SJSA1 (cell line): ENCODE data around the gene ARHGAP5. TPM values are rescaled to one million over a fixed set of nuclear protein-coding genes. Genes with fewer than 3 reads are reported as not detected.

Experiments used
- DNase-seq, 2 experiments: peaks; one replicate each; pipeline ENCODE4 v3.0.0-alpha.2; 2015 to 2020; ENCODE audit warnings: low spot score in 2 of 2, low read depth in 1 of 2
- H3K27ac ChIP-seq: fragments of 250-450 bp; sonication (Bioruptor Pico); 2 replicates; pipeline ENCODE4 v1.5.1; 2020; ENCODE audit warnings: mild to moderate bottlenecking, moderate library complexity
- H3K27me3 ChIP-seq: fragments of 250-450 bp; sonication (Bioruptor Pico); replicated peaks from 2 replicates; pipeline ENCODE4 v1.5.1; 2020; ENCODE audit warnings: mild to moderate bottlenecking, moderate library complexity
- H3K36me3 ChIP-seq: fragments of 250-450 bp; sonication (Bioruptor Pico); 2 replicates; pipeline ENCODE4 v1.5.1; 2020; ENCODE audit warnings: mild to moderate bottlenecking
- H3K4me1 ChIP-seq: fragments of 250-450 bp; sonication (Bioruptor Pico); replicated peaks from 2 replicates; pipeline ENCODE4 v1.6.1; 2021; ENCODE audit warnings: mild to moderate bottlenecking
- H3K4me3 ChIP-seq: fragments of 250-450 bp; sonication (Bioruptor Pico); 2 replicates; pipeline ENCODE4 v1.5.1; 2020; ENCODE audit warnings: mild to moderate bottlenecking
- H3K9me3 ChIP-seq: fragments of 250-450 bp; sonication (Bioruptor Pico); replicated peaks from 2 replicates; pipeline ENCODE4 v1.5.1; 2020; ENCODE audit warnings: mild to moderate bottlenecking
- total RNA-seq: library from RNA; depleted of rRNA; stranded (reverse); fragments of >200 nt; shearing (Covaris generic); gene quantifications from 2 replicates; pipeline ENCODE4 v1.2.3, GENCODE V29; 2014

The ARHGAP5 gene
- total RNA-seq, 1 experiment from 2014 or later = 64.8 TPM

DNA sequence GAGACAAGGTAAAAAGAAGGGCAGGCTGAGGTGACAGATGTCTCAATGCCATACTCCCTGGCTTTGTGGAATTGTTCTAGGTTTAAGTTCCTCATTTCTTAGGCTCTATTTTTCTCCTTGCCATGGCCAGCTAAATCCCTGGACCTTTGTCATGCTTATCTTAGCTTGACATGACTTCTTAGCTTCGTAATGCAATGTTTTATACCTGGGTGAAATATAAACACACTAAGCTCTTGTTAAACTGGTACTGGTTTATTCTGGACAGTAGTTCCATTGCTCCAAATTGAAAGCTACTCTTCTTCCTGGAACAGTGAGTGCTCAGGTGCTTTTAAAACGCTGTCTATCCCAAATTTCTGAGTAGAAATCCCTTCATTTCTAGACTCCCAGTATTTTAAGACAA lies 17.4 kb upstream of the ARHGAP5 start:
- Histone ChIP-seq H3K9me3 (no peaks in the 10 kb centered on the region), H3K36me3 (no peaks in the 10 kb centered on the region)
- no peak for DNase-seq

DNA sequence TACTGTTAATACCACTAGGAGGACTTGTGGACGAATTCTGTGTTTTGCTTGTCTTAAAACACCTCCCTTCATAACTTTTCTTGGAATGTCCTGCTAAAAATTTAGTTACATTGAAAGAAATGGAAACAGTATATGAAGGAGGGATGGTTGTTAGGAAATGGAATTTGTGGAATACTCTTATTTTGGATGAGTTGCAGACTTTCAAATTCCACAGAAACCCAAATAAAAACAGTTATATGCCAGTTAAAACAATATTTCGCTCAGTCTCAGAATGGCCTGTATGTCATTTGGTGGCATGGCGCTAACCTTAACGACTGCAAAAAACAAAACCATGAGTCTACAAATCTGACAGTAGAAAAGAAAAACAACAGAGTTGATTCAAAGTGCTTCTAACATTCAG lies 12.2 kb upstream of the ARHGAP5 start:
- Histone ChIP-seq H3K9me3 (no peaks in the 10 kb centered on the region), H3K36me3 (no peaks in the 10 kb centered on the region), H3K4me3 (no peak overlapping the region), H3K4me1 (no peaks in the 10 kb centered on the region), H3K27me3 (no peaks in the 10 kb centered on the region; the same call in 1 of the 2 replicates), H3K27ac (no peak overlapping the region)
- DNase-seq = no peak

More for the DNA sequence above, 17.4 kb upstream of the ARHGAP5 start:
- Histone ChIP-seq H3K27ac (no peak overlapping the region), H3K27me3 (no peaks in the 10 kb centered on the region; the same call in 1 of the 2 replicates), H3K4me1 (no peaks in the 10 kb centered on the region), H3K4me3 (no peak overlapping the region)

DNA sequence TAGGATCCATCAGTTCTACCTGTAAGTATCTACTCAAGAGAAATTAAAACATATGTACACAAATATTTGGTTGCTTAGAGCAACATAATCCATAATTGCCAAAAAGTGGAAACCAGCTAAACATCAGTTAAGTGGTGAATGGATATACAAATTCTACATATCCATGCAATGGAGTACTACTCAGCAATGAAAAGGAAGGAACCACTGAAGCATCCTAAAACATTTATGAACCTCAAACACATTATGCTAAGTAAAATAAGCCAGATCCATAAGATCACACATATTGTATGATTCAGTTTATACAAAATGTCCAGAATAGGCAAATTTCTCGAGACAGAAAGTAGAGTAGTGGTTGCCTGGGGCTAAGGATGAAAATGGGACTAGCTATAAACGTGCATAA lies 8.4 kb upstream of the ARHGAP5 start:
- no peak for DNase-seq
- Histone ChIP-seq H3K36me3 (no peaks in the 10 kb centered on the region), H3K27me3 (no peaks in the 10 kb centered on the region), H3K9me3 (no peaks in the 10 kb centered on the region), H3K4me1 (peaks cover 1% of the 10 kb centered on the region), H3K27ac (no peak overlapping the region), H3K4me3 (no peak overlapping the region)

DNA sequence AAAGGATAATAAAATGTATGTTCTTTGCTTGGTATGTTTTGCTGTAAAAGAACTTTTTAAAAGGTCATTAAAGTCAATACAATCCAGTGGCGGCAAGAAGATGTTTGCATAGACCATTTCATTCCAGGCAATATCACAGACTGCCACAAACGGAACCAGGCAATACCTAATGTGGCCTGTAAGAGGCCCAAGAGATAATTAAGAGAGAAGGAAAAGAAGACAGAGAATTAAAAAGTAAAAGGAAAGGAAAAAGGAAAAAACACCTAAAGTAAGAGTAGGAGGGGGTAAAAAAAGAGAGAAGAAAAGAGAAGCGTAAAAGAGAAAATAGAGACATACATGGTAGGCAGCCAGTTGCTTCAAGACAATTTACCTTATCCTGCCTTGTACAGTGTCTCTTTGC lies 6.8 kb upstream of the ARHGAP5 start:
- no peaks in the 10 kb centered on the region for H3K27me3 ChIP-seq
- DNase-seq = no peak
- no peaks in the 10 kb centered on the region for H3K36me3 ChIP-seq
- H3K27ac ChIP-seq = no peak overlapping the region
- peaks cover 11% of the 10 kb centered on the region for H3K4me1 ChIP-seq
- no peak overlapping the region for H3K4me3 ChIP-seq
- no peaks in the 10 kb centered on the region for H3K9me3 ChIP-seq

DNA sequence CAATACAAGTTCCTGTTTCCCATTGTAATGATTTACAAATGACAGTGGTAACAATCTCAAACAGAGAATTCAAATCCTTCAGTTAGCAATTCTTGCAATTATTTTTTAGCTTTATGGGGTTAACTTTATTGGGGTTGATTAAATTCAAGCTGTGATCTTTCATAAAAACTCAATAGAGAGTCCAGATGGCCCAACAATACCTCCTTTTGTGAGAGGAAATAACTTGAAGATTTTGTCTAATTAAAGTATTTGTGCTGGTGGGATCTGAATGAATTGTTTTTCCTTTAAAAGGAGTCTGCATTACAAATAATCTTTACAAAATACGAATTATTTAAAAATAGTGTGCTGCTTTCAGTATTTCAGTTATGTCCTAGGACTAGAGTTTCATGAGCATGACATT lies 4.4 kb upstream of the ARHGAP5 start:
- H3K36me3 ChIP-seq = peaks cover 6% of the 10 kb centered on the region
- H3K4me1 ChIP-seq = peaks cover 11% of the 10 kb centered on the region
- DNase-seq = no peak
- no peak overlapping the region for H3K27ac ChIP-seq
- H3K9me3 ChIP-seq = no peaks in the 10 kb centered on the region
- no peaks in the 10 kb centered on the region for H3K27me3 ChIP-seq
- no peak overlapping the region for H3K4me3 ChIP-seq

DNA sequence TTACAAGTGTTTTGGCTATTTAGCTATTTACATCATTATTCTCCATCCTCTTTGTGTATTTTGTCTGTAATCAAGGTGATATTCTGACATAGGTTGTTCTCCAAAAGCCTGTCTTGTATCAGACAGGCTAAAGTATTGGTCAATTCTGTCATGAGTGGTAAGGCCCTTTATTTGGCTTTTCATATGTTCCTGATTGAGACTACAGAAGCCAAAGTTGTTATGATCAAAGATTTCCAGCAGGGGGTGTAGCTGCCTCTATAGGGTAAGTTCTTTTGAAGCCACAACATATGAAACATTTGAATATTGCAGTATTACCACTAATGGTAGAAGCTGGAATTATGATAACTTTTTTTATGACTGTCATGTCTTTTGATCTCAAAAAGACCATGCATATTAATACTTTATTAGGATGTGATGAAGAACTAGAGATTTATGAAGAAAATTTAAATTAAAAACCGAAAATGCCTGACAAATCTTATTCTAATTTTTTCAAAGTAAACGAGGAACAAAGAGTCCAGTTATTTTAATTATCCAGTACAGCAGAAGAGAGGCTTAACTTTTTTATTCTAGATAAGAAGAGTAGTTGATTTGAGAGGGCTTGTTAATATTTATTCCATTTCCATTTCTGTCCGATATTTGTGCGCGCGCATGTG lies 3.4 kb upstream of the ARHGAP5 start:
- Histone ChIP-seq H3K27me3 (no peaks in the 10 kb centered on the region), H3K4me1 (peaks cover 11% of the 10 kb centered on the region), H3K9me3 (no peaks in the 10 kb centered on the region), H3K4me3 (no peak overlapping the region), H3K36me3 (peaks cover 6% of the 10 kb centered on the region), H3K27ac (0 out of 2 replicates have a peak overlapping the region, but pooled peaks have one; percentile 88)
- DNase-seq = peak; percentile 50 to 58

DNA sequence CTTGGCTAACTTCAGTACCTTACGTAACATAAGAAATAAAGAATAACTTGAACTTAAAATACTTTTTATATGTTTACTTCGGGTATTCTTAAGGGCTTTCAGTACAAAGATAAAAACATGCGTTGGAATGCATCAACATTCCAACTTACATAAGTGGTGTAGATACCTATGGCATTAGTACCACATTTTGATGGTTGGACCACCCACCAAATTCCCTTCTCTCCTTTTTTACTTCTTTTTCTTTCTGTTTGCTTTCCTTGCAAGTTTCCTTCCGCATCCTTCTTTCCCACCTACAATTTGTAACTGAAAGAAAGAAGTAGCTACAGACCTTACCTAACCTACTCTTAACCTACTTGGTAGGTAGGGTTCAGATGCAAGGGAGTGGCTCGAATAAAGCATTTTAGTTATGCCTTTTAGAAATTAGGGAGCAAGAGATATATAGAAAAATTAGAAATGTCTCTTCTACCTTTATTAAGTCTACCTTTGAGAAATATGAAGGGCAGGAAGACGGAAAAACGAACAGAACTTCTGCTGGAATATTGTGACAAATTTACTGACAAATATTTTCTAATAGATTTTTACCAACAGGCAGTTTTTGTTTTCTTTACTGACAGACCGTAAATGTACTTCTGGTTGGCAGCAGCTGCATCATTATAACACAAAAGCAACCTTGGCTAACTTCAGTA lies 2.1 kb upstream of the ARHGAP5 start:
- peak overlapping the region; percentile 93 for H3K4me3 ChIP-seq

DNA sequence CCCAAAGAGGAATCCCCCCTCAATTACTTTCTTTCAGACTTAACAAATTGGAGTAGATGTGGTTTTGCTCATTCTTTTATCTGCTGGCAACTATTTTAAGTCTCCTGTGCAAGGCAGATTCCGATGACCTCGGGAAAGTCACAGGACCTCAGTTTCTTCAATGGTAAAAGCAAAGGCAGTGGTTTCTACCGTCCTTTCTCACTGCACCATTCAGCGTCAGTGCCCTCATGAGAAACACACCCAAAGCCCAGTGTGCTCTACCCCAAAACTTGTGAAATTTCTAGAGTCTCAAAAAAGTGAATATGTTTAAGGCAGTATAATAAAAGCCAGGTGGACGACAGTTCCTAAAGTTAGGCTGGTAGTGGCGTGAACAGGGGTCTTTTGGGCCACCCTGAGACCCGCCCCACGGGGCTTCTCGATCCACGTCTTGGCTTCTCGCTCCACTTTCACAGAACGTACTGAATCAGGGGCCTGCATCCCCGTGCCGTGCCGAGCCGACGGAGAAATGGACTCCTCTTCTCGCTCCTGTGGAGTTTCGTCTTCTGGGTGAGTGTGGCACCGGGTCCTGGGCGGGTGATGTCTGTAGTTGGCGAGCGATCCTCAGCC lies 1.3 kb upstream of the ARHGAP5 start:
- no peaks in the 10 kb centered on the region for H3K9me3 ChIP-seq

More for the DNA sequence above, 2.1 kb upstream of the ARHGAP5 start:
- no peaks in the 10 kb centered on the region for H3K27me3 ChIP-seq
- H3K27ac ChIP-seq = peak overlapping the region; percentile 88
- H3K36me3 ChIP-seq = peaks cover 6% of the 10 kb centered on the region
- peaks cover 11% of the 10 kb centered on the region for H3K4me1 ChIP-seq
- DNase-seq = peak; percentile 48 to 76
- H3K9me3 ChIP-seq = no peaks in the 10 kb centered on the region

DNA sequence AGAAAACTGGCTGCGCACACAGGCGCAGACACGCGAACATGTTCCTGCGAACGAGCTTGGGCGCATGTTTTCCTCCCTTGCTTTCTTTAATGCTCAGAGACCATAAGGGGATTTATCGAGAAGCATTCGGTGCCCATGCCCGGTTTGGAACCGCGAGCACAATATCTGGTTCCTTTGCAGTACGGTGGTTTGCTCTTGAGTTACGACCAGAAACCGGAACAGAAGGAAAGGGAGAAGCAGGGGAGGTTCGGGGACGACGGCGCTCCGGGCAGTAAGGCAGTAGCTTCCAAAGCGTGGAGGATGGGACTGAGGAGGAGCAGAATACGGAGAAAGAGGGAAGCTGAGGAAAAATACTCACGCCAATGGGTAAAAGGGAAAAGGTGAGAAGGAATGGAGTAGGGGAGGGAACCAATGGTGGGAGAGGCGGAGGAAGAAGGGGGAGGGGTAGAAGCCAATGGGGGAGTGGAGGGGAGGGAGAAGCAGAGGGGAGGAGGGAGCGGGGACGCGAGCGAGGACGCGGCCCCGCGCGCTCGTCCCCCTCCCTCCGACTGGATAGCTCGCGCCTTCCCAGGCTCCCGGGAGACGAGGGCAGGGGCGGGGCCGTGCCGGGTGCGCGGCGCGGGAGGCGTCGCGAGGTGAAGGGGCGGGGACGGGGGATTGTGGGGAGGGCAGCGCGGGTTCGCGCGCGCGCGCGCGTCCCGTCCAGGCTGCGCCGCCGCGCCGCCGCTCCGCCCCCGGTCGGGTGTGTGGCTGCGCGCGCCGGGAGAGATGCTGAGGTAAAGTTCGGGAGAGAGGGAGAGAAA lies 625 bp upstream of the ARHGAP5 start:
- peak; percentile 89 to 96 for DNase-seq
- Histone ChIP-seq H3K27me3 (no peaks in the 10 kb centered on the region), H3K9me3 (no peaks in the 10 kb centered on the region), H3K4me3 (peak overlapping the region; percentile 93), H3K36me3 (peaks cover 6% of the 10 kb centered on the region), H3K4me1 (peaks cover 11% of the 10 kb centered on the region), H3K27ac (peak overlapping the region; percentile 88)

More for the DNA sequence above, 1.3 kb upstream of the ARHGAP5 start:
- peak in 1 of 2 experiments; percentile 52 for DNase-seq
- peaks cover 6% of the 10 kb centered on the region for H3K36me3 ChIP-seq
- peaks cover 11% of the 10 kb centered on the region for H3K4me1 ChIP-seq
- H3K27me3 ChIP-seq = no peaks in the 10 kb centered on the region
- peak overlapping the region; percentile 93 for H3K4me3 ChIP-seq
- peak overlapping the region; percentile 88 for H3K27ac ChIP-seq

DNA sequence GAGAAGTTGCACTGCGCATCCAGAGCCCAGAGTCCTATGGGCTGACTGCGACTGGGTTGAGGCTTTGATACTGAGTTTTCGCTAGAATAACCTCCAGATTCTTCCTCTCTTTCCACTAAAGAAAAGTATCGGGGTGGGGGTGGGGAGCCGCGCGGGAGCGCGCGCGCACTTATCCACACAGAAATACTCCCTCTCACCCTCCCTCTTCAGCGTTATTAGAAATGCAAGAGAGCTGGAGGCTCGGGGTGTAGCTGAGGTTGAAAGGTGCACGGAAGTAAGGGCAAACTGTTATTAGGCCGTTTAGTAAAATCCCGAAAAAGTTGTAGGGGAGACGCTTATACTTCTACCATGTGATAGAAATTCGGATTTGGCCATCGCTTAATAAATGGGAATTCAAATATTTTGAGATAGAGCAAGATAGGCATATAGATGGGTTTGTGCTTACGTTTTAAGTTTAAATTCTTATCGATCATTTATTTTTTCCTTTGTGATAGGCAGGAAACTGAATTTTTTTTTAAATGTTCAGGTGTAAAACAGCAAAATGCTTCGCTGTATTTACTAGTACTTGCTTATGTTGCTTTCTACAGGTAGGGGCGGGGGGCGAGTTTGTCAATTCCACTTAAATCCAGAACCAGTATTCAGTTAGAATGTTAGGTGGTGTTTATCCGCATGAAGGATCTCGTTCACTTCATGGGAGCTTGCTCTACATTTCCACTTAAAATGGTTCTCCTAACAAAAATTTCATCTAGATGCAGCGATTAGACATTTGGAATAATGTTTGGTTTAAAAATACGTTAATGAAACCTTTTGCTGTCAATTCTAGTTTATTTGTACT lies 1.1 kb downstream of the ARHGAP5 start:
- DNase-seq = peak in 1 of 2 experiments; percentile 60
- H3K4me3 ChIP-seq = peak overlapping the region; percentile 93
- H3K27ac ChIP-seq = peak overlapping the region; percentile 86

DNA sequence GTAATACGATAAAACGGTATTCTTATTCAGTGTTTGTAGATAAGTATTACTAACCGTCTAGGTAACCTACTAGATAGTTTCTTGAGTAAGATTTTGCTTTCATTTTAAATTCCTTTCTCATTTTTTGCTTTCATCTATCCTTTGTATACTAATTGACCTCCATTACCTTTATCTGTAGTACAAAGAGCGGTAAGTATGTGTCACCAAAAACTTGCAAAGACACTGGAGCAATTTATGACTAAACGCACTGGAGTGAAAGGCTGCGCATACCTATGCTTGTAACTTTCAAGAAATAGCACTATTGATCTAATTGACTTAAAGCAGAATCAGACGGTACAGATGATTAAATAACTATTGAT lies 1.7 kb downstream of the ARHGAP5 start:
- Histone ChIP-seq H3K4me3 (peak overlapping the region; percentile 93), H3K36me3 (peaks cover 6% of the 10 kb centered on the region), H3K27ac (peak overlapping the region; percentile 86; the same call in 1 of the 2 replicates), H3K9me3 (no peaks in the 10 kb centered on the region), H3K4me1 (peaks cover 8% of the 10 kb centered on the region), H3K27me3 (no peaks in the 10 kb centered on the region)
- DNase-seq = peak in 1 of 2 experiments; percentile 32

More for the DNA sequence above, 1.1 kb downstream of the ARHGAP5 start:
- Histone ChIP-seq H3K36me3 (peaks cover 6% of the 10 kb centered on the region), H3K27me3 (no peaks in the 10 kb centered on the region), H3K9me3 (no peaks in the 10 kb centered on the region), H3K4me1 (peaks cover 11% of the 10 kb centered on the region)

DNA sequence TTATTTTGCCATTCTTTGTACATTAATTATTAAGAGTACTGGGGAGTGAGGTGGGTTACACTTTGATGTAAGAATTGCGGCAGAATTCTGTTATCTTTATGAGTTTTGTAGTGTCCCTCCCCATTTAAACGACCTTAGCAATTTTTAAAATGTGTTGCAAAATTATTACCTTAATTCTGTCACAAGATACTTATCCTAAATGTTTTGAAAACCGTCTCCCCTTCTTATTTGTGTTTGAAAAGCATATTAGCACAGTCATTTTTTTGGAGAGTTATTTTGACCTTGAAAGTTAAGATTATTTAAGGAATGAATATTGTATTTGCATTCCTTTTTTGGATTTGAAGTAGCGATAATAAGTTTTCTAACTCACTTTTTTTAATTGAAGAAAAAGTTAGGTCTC lies 2.2 kb downstream of the ARHGAP5 start:
- H3K4me1 ChIP-seq = peaks cover 4% of the 10 kb centered on the region
- DNase-seq = no peak
- peak overlapping the region; percentile 93 for H3K4me3 ChIP-seq
- H3K27ac ChIP-seq = peak overlapping the region; percentile 86; the same call in 1 of the 2 replicates
- H3K9me3 ChIP-seq = no peaks in the 10 kb centered on the region
- H3K27me3 ChIP-seq = no peaks in the 10 kb centered on the region
- H3K36me3 ChIP-seq = peaks cover 6% of the 10 kb centered on the region
